ENCODE results near the gene ZNF648.

- peak; percentile 80 for TF ChIP-seq CTCF (IDR thresholded peaks at IDR 0.05)
- TF ChIP-seq EZH2phosphoT487 (IDR thresholded peaks at IDR 0.05): no peak
These were observed 6.7 kb downstream of the ZNF648 start for GRCh38 chr1:182054698-182055326.
